SK-N-SH (cell line): Measurements from ENCODE around the gene SLC25A21.

ENCODE experiments used
- MEF2A ChIP-seq: IDR thresholded peaks from 2 replicates; pipeline ENCODE4 v1.4.0; 2012; ENCODE audit warnings: low read depth, borderline replicate concordance
- NFIC ChIP-seq: IDR thresholded peaks from 2 replicates; pipeline ENCODE4 v1.4.0; 2012; ENCODE audit warnings: borderline replicate concordance
- POLR2AphosphoS5 ChIP-seq: IDR thresholded peaks from 2 replicates; pipeline ENCODE4 v1.6.1; 2012; ENCODE audit warnings: low read depth, low read length
- RCOR1 ChIP-seq: fragments of 150-350 bp; IDR thresholded peaks from 2 replicates; pipeline ENCODE4 v1.6.1; 2017; ENCODE audit warnings: antibody characterized with exemption, low read length
- YY1 ChIP-seq: IDR thresholded peaks from 2 replicates; pipeline ENCODE4 v1.4.0; 2012; ENCODE audit warnings: low read depth, mild to moderate bottlenecking
- TF ChIP-seq, protein P1 (sequence below): fragments of 200-600 bp; sonication (generic); IDR thresholded peaks from 2 replicates; pipeline ENCODE4 v1.6.1; 2017; ENCODE audit warnings: antibody characterized with exemption, mild to moderate bottlenecking, moderate library complexity
- TF ChIP-seq, protein P2 (sequence below): fragments of 150-350 bp; IDR thresholded peaks from 2 replicates; pipeline ENCODE4 v1.6.1; 2017; ENCODE audit warnings: antibody characterized with exemption, low read length, low read depth, borderline replicate concordance

DNA sequence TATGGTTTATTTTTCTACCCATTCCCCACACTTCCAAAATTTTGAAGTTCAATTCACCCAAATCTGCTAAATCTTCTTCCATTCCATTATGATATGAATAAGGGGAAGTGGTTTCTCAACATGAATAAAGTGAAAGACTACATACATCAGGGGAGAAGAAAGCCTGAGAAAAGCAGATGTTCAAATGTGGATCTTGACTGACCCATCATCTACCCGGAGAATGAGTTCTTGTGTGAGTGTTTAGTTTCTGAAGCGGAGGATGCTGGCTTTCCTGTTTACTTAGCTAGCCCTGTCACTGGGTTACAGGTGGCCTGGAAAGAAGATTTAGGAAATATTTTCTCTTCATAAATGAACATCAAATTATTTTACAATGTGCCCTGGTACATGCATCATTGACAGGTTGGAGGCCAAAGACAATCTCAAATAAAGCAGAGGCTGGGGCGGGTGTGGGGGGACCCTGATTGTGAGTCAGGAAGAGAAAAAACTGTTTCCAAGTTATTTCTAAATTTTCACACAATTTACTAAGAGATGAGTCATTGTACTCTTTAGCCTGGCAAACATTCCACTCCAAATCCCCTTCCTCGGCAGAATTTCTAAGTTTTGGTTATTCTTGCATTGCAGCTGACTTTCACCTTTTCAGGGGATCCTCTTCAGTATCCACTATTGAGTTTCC is 135.6 kb downstream of the SLC25A21 start:
- TF ChIP-seq, protein P1, sequence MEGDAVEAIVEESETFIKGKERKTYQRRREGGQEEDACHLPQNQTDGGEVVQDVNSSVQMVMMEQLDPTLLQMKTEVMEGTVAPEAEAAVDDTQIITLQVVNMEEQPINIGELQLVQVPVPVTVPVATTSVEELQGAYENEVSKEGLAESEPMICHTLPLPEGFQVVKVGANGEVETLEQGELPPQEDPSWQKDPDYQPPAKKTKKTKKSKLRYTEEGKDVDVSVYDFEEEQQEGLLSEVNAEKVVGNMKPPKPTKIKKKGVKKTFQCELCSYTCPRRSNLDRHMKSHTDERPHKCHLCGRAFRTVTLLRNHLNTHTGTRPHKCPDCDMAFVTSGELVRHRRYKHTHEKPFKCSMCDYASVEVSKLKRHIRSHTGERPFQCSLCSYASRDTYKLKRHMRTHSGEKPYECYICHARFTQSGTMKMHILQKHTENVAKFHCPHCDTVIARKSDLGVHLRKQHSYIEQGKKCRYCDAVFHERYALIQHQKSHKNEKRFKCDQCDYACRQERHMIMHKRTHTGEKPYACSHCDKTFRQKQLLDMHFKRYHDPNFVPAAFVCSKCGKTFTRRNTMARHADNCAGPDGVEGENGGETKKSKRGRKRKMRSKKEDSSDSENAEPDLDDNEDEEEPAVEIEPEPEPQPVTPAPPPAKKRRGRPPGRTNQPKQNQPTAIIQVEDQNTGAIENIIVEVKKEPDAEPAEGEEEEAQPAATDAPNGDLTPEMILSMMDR: no peak
- no peak for TF ChIP-seq RCOR1
- TF ChIP-seq, protein P2, sequence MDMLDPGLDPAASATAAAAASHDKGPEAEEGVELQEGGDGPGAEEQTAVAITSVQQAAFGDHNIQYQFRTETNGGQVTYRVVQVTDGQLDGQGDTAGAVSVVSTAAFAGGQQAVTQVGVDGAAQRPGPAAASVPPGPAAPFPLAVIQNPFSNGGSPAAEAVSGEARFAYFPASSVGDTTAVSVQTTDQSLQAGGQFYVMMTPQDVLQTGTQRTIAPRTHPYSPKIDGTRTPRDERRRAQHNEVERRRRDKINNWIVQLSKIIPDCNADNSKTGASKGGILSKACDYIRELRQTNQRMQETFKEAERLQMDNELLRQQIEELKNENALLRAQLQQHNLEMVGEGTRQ: no peak
- no peak for TF ChIP-seq POLR2AphosphoS5
- TF ChIP-seq MEF2A: no peak
- TF ChIP-seq NFIC: no peak
- TF ChIP-seq YY1: no peak
